GM12874 (cell line): ENCODE measurements around the gene TENM3.

Source experiments
- TF ChIP-seq, protein P1 (sequence below): IDR thresholded peaks from 2 replicates; pipeline ENCODE4 v1.5.1; 2011; ENCODE audit warnings: low read depth, mild to moderate bottlenecking, control low read depth, low read length, moderate library complexity; ENCODE audit not compliant: insufficient read depth

Gene TENM3

DNA sequence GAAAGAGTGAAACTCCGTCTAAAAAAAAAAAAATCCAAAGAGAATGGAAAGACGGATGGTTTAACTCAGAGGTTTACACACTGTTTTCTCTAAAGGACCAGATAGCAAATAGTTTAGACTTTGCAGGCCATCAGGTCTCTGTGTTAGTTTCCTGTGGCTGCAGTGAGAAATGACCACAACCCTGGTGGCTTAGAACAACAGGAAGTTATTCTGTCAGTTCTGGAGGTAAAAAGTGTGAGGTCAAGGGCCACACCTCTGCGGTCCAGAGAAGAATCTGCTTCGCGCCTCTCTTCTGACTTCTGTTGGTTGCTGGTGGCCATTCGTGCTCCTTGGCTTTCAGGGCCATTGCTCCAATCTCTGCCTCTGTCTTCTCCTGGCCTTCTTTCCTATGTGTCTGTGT is 76.9 kb downstream of the TENM3 start:
- TF ChIP-seq, protein P1, sequence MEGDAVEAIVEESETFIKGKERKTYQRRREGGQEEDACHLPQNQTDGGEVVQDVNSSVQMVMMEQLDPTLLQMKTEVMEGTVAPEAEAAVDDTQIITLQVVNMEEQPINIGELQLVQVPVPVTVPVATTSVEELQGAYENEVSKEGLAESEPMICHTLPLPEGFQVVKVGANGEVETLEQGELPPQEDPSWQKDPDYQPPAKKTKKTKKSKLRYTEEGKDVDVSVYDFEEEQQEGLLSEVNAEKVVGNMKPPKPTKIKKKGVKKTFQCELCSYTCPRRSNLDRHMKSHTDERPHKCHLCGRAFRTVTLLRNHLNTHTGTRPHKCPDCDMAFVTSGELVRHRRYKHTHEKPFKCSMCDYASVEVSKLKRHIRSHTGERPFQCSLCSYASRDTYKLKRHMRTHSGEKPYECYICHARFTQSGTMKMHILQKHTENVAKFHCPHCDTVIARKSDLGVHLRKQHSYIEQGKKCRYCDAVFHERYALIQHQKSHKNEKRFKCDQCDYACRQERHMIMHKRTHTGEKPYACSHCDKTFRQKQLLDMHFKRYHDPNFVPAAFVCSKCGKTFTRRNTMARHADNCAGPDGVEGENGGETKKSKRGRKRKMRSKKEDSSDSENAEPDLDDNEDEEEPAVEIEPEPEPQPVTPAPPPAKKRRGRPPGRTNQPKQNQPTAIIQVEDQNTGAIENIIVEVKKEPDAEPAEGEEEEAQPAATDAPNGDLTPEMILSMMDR = no peak

DNA sequence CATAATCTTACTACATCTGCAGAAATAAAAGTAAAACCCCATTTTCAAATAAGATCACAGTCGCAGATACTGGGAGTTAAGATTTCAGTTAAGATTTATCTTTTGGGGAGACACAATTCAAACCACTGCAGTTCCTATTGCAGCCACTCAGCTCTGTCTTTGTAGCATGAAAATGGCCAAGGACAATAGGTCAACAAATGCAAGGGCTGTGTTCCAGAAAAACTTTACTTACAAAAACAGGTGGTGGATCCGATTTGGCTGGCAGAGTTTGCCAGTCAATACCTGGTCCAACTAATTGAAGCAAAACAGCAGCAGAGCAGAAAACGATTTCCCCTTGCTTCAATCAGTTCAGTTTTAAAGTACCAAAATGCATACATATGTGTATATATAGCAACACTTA is 77.4 kb downstream of the TENM3 start:
- TF ChIP-seq, protein P1 = no peak

DNA sequence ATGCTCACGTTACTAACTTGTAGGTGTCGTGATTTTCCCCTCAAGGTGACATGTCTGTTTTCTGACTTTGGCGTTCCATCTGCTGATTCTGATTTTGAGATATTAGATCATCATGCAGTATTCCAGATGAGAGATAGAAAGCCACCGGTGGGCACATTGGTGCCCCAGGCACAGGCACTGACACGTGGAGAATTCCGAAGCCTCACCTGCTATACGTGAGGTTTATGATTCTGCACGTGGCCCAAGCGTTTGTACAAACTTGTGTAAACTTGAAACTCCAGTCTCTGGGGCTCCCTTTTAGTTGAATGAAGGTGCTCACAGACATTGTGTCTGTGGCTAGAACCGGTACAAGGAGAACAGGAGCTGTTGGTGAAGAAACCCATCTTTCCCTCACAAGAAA is 81.1 kb downstream of the TENM3 start:
- TF ChIP-seq, protein P1 = no peak

DNA sequence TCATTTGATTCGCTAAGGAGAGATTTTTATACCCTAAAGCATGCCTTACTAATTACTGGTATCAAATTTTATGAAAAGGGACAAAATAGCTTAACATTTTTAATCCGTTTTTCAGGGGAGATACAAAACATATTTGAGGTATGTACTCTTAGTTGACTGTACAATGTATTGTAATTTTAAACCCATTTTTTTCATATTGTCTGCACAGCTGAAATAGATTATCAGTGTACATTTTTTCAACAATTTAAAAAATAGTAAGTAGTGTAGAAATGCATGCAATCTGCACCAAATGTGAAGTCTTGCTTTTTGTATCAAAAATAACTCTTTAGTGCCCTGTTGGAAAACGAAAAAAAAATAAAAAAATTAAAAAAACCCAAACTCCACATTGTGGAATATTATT is 82.2 kb downstream of the TENM3 start:
- TF ChIP-seq, protein P1 = no peak

DNA sequence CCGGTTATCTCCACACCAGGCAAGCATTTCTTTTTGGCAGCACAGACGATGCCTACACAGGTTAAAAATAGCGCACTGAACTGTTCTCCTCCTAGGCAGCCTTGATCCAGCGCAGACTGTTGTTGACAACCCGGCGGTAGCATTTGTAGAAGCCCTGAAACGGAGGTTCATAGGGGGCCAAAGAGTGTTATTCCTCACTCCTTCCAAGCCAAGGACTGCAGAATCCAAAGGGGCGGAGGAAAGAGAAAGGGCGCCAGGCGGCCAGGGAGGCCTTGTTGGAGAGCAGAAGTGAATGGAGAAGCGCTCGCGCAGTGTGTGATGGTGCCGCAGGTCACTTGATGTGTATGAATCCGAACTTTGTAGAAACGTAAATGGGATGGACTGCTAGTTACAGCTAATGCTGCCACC is 82.7 kb downstream of the TENM3 start:
- TF ChIP-seq, protein P1 = no peak

DNA sequence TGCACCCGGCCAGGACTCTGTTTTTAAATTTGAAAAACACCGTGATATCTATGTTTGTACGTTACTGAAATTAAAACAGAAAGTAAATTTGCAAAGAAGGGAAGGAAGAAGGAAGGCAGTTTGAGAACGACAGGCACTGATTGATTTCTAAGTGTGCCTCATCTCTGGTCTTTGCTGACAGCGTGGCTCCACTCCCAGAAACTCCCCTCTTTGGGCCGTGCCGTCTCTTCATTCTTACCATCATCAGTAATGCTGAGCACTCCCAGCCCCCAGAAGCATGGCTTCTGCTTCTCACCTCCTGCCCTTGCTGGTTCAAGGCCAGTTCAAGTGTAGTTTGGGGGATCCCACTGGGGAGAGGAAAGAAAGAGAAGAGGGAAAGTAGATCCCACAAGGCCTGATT is 85.3 kb downstream of the TENM3 start:
- TF ChIP-seq, protein P1 = no peak

DNA sequence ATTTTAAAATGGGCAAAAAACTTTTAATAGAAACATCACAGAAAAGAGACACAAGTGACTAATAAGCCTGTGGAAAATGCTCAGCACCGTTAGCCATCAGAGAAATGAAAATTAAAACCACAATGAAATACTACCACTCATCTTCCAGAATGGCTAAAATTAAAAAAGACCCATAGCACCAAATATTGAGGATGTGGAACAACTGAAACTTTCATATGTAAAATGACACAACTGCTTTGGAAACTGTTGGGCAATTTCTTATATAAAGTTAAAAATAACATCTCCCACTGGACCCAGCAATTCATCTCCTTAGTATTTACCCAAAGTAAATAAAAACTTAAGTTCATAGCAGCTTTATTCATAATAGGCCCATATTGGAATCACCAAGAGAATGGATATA is 94.2 kb downstream of the TENM3 start:
- TF ChIP-seq, protein P1 = no peak

DNA sequence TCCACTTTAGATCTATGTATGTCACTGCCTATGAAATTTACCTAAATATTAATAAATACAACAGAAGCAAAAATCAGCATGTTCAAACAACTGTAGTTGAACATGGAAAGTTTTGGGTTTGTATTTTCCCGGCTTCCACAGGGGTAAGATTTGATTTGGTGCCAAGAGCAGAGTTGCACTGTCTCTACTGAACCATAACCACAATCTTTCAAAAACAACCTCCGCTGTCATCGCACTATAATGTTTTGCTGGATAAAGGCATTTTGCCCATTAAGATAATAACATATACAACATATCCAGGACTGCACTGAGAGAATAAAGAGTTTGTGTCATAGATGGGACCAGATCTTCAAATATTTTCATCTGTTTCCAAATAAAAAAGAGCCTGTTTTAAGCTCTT is 94.9 kb downstream of the TENM3 start:
- TF ChIP-seq, protein P1 = no peak
